ENCODE results near the gene STEAP1.
"Not testable (repeated sequence)": the region's sequence is repeated elsewhere in the genome, so short reads cannot be mapped to it uniquely, and the experiment has no call there.

The STEAP1 gene

DNA sequence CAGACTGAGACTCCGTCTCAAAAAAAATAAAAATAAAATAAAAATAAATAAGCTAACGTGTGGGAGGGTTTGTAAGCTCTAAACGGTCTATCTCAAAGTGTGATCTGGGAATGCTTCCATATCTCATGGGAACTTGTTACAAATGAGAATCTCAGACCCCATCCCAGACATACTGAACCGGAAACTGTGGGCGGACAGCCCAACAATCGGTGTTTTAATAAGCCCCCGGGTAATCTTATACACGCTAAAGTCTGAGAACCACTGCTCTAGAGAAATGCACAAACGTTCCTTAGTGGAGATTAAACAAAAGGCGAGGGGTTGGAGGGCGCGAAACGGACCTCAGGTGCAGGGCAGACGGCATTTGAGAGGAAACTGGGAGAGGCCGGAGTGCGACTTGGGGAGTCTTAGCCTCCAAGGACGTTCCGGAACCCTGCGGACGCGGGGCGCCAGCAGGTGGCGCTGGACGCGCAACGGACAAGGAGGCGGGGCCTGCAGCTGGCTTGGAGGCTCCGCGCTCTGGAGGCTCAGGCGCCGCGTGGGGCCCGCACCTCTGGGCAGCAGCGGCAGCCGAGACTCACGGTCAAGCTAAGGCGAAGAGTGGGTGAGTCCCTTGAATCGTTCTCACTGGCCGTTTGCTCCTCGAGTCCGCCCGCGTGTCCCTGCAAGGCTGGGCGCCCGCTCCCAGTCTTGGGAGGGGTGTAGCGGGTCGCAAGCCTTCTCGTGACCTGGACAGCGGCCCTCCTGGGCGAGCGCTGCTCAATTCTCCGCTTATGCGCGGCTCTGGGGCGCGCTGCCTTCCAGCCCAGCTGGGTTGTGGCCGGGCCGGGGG lies at the start of gene STEAP1:
TSS of gene STEAP1 (plus strand) at position 527 of the 829 bp plus-strand sequence. CDS start 5,320 bp downstream, outside the sequence.
- not testable (repeated sequence) for FAIRE-seq
- peak; percentile 42 for DNase-seq (ENCODE audit: extremely low spot score, insufficient read length, low read depth)

DNA sequence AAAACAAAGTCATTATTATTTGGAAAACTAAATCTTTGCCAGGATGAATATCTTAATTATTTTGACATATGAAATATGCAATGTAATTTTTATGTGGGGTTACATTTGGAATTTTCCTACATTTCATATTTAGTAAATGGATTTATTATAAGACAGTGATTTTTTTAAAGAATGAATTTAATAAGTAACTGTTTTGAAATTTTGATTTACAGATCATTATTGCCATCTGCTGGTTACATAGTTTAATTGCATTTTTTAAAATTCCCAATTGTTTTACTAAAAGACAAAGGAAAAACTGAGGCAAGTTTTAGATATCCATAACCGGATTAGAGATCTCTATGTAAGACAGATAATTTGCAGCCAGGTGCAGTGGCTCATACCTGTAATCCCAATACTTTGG lies 39.3 kb upstream of the STEAP1 start:
- FAIRE-seq; DNase-seq (ENCODE audit: extremely low spot score, insufficient read length, low read depth): not testable (repeated sequence)

- not testable (repeated sequence) for DNase-seq (ENCODE audit: extremely low spot score, insufficient read length, low read depth); FAIRE-seq
Measured at GRCh38 chr7:90118551-90119177, 35.6 kb upstream of the STEAP1 start.

DNA sequence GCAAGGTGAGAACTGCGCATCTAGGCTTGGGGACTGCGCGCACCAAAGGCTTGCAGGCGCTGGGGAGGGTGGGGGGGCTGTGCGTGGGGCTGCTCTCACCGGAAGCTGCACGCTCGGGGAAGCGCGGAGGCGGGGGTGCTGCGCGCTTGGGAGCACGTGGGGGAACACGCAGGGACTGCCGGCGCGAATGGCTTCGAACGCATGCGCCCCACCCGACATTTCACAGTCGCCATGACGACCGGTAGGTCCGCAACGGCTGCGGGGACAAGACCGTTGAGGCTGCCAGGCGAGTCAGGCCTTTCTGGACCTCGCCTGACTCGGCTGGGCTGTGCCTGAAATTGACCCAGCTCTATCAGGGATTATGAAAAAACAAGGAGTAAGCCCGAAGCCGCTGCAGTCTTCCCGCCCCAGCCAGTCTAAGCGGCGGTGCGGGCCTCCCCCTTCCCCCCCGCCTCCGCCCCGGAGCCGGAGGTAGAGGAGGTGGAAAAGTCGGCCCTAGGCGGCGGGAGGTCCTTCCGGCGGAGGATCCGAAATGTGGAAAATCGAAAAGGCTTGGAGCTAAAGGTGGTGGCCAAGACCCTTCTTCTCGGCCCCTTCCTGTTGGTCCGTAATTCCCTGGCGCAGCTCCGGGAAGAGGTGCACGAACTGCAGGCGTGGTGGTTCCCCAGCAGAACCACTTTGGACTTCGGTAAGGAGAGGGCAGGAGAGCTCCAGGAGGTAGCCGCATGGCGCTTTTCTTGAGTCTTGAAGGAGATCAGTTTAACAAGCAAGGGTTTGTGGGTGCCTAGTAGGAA lies 34.9 kb upstream of the STEAP1 start:
- FAIRE-seq (no peak), DNase-seq (ENCODE audit: extremely low spot score, insufficient read length, low read depth) (no peak)

GRCh38 chr7:90120205-90120604 lies 34.1 kb upstream of the STEAP1 start:
- FAIRE-seq, result not testable (repeated sequence)

DNA sequence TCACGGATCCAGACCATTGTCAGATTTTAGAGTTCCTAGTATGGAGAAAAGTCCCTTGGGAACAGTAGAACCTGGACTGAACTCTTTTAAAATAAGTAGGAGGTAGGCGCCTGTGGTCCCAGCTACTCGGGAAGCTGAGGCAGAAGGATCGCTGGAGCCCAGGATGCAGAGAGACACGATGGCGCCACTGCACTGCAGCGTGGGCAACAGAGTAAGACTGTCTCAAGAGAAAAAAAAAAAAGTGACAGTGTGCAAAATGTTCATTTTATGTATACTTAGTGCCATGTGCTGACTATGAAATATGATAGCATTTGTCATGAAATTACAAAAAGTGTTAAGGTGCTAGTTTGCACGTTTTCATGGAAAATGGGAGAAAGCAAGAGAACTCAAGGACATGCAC lies 22.5 kb upstream of the STEAP1 start:
- not testable (repeated sequence) for FAIRE-seq; DNase-seq (ENCODE audit: extremely low spot score, insufficient read length, low read depth)

More at GRCh38 chr7:90120205-90120604, 34.1 kb upstream of the STEAP1 start:
- DNase-seq (ENCODE audit: extremely low spot score, insufficient read length, low read depth), result not testable (repeated sequence)

GRCh38 chr7:90147079-90147960 lies 6.9 kb upstream of the STEAP1 start:
- not testable (repeated sequence) for DNase-seq (ENCODE audit: extremely low spot score, insufficient read length, low read depth); FAIRE-seq

DNA sequence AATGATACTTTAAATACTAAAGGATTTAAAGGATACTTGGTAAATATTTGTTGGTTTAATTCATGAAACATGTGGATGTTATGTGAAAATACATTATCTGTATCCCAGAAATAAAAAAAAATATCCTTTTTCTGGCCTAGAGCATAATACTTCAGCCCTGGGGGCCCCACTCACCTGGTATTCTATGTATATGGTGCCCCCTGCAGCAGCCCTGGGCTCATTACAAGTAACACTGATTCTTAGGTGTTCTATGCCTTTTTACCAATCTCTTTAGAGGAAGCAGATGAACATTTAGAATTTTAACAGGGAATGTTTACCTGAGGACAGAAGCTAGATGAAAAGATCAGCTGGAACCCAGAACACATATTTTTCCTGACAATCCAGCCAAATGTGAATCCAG lies 4.8 kb upstream of the STEAP1 start:
- not testable (repeated sequence) for FAIRE-seq; DNase-seq (ENCODE audit: extremely low spot score, insufficient read length, low read depth)

GRCh38 chr7:90151884-90152283 lies 2.4 kb upstream of the STEAP1 start:
- not testable (repeated sequence) for FAIRE-seq

DNA sequence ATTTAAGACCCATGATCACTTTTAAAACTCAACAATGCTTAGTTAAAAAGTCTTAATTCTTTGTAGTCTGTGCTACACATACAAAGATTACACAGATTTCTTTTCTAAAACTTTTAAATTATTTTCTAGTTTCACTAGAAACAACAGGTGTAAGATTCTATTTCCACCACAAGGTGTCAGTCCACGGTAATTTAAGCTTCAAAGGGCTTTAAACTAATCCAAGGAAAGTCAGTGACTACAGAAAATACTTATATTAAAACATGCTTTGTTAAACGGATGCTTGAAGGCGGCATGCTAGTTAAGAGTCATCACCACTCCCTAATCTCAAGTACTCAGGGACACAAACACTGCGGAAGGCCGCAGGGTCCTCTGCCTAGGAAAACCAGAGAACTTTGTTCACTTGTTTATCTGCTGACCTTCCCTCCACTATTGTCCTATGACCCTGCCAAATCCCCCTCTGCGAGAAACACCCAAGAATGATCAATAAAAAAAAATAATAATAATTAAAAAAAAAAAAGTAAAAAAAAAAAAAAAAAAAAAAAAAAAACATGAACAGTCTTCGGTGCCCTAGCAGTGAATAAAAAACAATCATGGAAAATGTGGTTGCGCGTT lies 1.5 kb upstream of the STEAP1 start:
- not testable (repeated sequence) for FAIRE-seq; DNase-seq (ENCODE audit: extremely low spot score, insufficient read length, low read depth)

More at GRCh38 chr7:90151884-90152283, 2.4 kb upstream of the STEAP1 start:
- DNase-seq (ENCODE audit: extremely low spot score, insufficient read length, low read depth), result not testable (repeated sequence)

- DNase-seq (ENCODE audit: extremely low spot score, insufficient read length, low read depth) (no peak), FAIRE-seq (no peak)
Measured at GRCh38 chr7:90155206-90155605, 937 bp downstream of the STEAP1 start.

DNA sequence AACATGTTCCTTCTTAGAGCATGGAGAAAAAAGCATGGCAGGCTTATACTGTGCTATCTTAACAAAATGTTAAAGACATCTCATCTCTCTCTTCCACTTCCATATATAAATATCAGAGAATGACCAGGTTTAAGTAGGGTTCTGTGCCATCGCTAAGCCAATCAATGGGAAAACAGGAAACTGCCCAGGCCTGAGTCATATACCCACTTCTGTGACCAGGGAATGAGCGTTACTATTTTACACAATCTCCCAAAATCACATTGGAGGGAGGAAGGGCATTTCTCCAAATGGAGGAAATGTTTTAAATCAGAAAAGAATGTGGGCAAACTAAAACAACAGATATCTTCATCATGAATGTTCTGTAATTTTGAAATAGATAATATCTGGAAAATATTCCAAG lies 3.1 kb downstream of the STEAP1 start:
- not testable (repeated sequence) for FAIRE-seq; DNase-seq (ENCODE audit: extremely low spot score, insufficient read length, low read depth)

DNA sequence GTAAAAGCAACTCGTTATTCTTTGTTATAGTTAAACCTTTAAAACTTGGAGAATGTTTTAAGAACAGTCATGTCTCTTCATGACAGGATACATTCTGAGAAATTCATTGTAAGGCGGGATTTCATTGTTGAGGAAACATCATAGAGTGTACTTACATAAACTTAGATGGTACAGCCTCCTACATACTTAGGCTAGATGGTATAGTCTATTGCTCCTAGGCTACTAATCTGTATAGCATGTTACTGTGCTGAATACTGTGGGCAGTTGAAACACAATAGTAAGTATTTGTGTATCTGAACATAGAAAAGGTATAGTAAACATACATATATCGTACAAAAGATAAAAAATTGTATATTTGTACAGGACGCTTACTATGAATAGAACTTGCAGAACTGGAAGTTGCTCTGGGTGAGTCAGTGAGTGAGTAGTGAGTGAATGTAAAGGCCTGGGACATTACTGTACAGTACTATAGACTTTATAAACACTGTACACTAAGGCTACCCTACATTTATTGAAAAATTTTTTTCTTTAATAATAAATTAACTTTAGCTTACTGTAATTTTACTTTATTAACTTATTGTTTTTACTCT lies 3.6 kb downstream of the STEAP1 start:
- not testable (repeated sequence) for DNase-seq (ENCODE audit: extremely low spot score, insufficient read length, low read depth); FAIRE-seq

DNA sequence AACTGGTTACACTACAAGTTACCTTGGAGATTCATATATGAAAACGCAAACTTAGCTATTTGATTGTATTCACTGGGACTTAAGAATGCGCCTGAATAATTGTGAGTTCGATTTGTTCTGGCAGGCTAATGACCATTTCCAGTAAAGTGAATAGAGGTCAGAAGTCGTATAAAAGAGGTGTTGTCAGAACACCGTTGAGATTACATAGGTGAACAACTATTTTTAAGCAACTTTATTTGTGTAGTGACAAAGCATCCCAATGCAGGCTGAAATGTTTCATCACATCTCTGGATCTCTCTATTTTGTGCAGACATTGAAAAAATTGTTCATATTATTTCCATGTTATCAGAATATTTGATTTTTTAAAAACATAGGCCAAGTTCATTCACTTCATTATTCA lies 9.3 kb downstream of the STEAP1 start:
- FAIRE-seq (no peak), DNase-seq (ENCODE audit: extremely low spot score, insufficient read length, low read depth) (no peak)

GRCh38 chr7:90165724-90166123 lies 11.5 kb downstream of the STEAP1 start:
- no peak for DNase-seq (ENCODE audit: extremely low spot score, insufficient read length, low read depth)
- no peak for FAIRE-seq

DNA sequence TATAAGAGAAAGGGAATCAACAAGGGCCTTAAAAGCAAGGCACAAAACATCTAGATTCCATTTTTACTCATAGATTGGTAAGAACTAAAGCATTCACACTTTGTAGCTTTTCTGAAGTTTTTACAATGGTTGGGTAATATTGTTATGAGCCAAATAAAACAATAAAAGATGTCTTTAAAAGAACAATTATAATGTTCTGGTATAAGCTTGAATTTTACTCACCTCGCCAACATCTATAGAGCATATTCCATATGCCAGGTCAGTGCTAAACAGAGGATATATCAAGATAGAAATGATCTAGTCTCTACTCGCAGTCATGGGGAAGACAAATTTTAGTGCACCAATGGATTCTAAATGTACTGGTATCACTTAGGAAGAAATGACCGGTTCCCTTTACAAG lies 11.9 kb downstream of the STEAP1 start:
- no peak for DNase-seq (ENCODE audit: extremely low spot score, insufficient read length, low read depth)
- FAIRE-seq, result no peak

DNA sequence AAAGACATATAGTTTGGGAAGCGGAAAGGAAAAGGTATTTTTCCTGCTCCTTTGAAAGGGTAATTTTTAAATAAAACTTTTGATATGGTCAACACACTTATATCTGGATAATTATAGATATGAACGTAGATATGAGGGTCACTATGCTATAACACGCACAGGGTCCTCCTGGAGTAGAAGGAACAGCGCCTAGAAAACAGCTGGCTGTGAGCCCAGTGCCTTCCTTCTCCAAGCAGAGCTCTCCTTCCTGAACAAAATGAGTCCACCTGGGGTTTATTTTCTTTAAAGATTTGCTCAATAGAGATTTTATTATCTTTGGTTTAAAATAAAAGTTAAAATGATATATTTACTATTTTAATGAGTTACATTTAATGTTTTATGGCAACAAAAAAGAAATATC lies 13.1 kb downstream of the STEAP1 start:
- DNase-seq (ENCODE audit: extremely low spot score, insufficient read length, low read depth) (no peak), FAIRE-seq (no peak)

DNA sequence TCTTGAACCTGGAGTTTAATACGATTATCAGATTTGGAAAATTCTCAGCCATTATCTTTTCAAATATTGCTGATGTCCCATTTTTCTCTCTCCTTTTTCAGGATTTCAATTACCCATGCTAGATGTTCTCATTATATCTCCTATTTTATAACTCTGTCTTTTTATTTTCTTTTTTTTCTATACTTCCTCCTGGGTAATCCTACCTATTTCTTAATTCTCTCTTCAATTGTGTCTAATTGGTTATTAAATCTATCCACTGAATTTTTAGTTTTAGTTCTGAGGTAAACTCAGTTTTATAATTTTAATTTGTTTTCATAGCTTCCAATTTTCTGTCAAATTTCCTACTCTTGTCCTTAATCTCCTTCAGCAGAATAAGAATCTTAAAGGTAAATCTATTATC lies 15.6 kb downstream of the STEAP1 start:
- no peak for FAIRE-seq
- DNase-seq (ENCODE audit: extremely low spot score, insufficient read length, low read depth), result no peak

DNA sequence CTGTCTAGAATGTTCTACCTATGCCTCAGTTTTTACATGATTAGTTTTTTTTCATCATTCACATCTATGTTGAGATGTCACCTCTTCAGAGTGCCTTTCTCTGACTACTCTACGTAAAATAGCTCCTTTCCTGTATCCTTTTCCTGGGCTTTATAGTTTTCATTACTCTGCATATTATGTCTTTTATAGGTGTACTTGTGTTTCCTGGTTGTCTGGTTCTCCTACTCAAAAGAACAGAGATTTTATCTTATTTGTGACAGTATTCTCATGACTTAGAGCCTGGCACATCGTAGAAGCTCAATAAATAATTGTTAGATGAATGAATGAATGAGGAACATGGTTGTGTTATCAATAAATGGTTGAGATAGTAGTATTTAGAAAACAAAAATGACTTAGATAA lies 17.9 kb downstream of the STEAP1 start:
- FAIRE-seq (no peak), DNase-seq (ENCODE audit: extremely low spot score, insufficient read length, low read depth) (no peak)

Data from GM18507 (cell line).